Fibroblast of skin of left quadriceps (primary cell): ENCODE results near the gene TSHR.
A peak's percentile ranks its signal among the peaks of the same experiment; 100 is the strongest.
"Not testable (repeated sequence)": the region's sequence is repeated elsewhere in the genome, so short reads cannot be mapped to it uniquely, and the experiment has no call there.

Experiments used
- DNase-seq, 2 experiments: peaks; one replicate each; pipeline ENCODE4 v3.0.0-alpha.2; 2013; ENCODE audit warnings: low read depth in 2 of 2

Gene TSHR

GRCh38 chr14:80951491-80951890 is 3.9 kb upstream of the TSHR start:
- no peak for DNase-seq

DNA sequence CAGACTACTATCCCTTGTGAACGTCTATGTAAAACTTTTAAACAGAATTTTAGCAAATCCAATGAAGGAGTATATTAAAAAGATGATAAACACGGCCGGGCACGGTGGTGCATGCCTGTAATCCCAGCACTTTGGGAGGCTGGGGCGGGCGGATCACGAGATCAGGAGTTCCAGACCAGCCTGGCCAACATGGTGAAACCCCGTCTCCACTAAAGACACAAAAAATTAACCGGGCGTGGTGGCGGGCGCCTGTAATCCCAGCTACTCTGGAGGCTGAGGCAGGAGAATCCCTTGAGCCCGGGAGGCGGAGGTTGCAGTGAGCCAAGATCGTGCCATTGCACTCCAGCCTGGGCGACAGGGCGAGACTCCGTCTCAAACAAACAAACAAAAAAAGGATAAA is 2.2 kb upstream of the TSHR start:
- not testable (repeated sequence) for DNase-seq

GRCh38 chr14:80954687-80955299 is 628 bp upstream of the TSHR start:
- DNase-seq, result peak; percentile 84 to 86

- no peak for DNase-seq
These were observed 681 bp downstream of the TSHR start for GRCh38 chr14:80956102-80956501.

DNA sequence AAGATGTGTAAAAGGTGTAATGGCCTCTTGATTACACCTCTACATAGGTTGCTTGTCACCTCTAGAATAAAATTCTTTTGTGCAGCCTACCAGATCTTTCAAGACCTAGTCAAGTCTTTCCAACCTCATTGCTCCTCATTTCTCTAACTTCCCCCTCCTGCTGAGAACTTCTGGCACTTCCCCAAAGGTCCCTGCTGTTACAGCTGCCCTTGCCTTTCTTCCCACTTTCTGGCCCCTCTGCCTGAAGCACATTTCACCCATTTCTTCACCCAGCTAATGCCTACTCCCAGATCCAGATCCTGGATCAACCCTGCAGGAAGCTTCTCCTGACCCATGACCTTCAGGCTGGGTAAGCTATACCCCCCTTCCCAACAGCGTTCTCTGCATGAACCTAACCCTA is 1.5 kb downstream of the TSHR start:
- no peak for DNase-seq

DNA sequence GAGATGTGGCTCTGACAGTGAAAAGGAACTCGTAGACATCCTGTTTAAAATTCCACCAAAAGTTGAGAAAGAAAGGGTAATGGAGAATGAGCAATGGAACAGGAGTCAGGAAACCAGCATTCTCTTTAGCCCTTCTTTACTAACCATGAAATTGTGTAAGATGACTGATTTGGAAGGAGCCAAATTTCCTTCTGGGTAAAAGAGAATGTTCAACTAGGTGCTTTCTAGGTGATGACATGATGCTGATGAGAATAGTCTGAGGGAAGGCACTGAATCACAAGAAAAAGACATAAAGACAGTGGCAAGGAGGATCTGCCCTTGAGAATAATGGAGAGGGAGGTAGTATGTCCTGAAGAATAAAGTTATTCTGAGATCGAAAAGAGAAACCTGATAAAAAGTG is 2.2 kb downstream of the TSHR start:
- no peak for DNase-seq

GRCh38 chr14:80958226-80958625 is 2.8 kb downstream of the TSHR start:
- DNase-seq, result no peak

DNA sequence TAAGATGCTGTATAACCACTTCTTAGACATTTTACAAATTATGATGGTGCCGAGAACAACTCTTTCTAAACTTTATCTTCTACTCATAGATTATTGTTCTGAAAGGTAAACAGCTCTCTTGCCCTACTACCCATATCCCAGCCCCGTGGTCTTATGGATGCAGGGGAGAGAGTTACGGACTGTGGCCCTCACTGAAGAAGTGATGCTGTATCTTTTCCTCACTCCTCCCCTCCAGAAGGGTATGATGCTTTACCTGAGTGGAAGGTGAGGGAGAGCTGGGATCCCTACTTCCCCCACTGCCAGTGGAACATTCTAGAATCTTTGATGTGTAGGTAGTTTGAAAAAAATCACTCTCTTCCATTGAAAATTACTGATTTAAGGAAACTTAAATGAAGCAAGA is 3.5 kb downstream of the TSHR start:
- DNase-seq, result no peak

GRCh38 chr14:80959496-80959895 is 4.1 kb downstream of the TSHR start:
- no peak for DNase-seq

- DNase-seq, result no peak
These were observed 9.6 kb downstream of the TSHR start for GRCh38 chr14:80965037-80965436.

DNA sequence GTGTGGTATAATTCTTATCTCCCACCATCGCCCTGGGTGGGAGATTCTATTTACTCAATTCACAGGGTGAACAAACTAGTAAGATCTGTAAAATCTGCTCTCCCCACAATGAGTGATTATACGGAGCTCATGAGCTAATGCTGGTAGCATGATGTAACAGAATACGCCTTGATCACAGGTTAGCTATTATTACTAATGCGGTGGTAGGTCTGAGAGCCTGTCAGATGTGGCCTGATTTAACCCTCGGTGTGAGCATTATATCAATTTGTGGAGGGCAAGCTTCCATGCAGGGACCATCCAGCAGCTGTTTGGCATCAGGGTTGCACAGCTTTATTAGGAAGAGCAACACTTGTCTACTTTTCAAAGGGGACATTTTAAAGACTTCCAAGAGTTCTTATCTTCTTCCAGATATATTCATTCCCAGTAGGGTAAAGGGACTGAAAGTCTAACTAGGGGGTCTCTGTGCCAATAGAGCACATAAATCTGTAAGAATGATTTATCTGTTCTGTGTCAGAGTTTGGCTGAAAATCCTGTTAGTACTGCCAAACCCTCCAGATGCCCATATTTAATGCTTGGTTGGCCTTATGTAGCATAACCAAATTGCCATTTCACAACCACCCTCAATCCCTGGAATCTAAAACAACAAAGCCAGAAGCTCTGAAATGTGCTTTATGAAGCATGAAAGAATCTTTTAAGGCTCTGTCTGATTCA is 18.7 kb downstream of the TSHR start:
- peak; percentile 26 to 34 for DNase-seq

DNA sequence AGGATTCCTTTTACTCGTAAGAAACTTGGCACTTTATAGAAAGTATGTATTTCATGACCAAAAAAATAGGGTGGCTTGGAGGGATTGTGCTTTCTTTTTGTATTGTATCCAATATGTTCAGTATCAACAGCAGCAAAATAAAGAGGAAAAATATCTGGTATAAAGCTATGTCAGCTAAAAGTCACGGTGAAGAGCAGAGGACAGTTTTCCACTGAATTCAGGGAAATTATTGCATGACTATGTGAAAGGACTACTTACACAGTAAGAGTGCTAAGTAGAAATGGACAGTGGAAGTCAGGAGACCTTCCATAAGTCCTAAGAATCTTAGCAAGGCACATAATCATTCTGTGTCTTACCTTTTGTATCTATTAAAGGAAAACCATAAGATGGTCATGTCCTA is 19.3 kb downstream of the TSHR start:
- DNase-seq, result no peak

DNA sequence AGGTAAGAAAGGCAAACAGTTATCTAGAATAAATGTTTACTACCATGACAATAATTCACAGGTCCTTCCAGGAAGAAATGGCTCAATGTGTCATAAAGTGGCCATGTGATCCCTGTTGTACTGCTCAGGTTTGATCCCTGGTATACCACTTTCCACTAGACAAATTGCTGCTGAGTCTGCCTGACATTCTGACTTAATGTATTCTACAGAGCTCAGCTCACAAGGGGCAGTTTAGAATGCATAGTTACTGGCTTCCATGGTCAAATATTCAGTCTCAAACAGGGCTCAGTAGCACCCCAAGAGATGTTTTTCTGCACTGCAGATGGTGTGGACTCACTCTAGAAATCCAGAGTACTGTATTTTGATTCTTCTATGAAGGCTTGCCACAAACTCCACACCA is 21.8 kb downstream of the TSHR start:
- DNase-seq, result no peak

- no peak for DNase-seq
These were observed 23.0 kb downstream of the TSHR start for GRCh38 chr14:80978403-80978802.

GRCh38 chr14:80979951-80980350 is 24.5 kb downstream of the TSHR start:
- no peak for DNase-seq

DNA sequence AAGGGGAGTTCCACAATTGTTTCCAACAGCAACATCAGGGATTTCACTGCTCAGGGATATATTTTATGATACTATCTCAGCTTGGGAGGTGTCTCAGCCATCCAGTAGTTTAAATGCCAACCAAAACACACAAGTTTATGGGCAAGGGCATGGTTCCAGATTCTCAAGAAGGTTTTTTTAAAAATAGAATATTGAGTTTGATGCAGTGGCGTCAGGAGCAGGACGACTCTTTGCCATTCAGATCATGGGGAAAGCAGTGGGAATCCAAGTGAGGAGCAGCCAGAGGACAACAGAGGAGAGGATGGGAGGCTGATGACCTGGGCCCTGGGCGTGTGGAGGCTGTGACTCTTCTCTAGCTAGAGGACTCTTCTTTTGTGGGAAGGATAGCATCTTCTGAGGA is 25.7 kb downstream of the TSHR start:
- DNase-seq, result no peak

DNA sequence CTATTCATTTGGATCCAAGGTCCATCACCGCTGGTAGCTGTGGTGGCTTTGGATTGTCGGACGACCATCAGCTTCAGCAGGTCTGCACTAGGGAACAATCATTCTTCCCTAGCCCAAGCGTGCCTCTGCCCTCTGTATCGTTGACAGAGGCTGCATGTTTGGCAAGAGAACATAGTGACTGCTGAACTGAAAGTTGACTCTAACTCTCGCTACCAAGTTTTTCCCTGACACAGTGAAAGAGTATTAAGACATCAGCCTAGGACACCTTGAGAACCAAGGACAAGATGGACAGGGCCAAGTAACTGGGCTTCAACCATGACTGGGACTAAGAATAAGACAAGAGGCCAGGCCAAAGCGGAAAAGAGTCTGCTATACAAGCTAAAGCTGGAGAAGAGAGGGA is 26.3 kb downstream of the TSHR start:
- DNase-seq, result no peak

DNA sequence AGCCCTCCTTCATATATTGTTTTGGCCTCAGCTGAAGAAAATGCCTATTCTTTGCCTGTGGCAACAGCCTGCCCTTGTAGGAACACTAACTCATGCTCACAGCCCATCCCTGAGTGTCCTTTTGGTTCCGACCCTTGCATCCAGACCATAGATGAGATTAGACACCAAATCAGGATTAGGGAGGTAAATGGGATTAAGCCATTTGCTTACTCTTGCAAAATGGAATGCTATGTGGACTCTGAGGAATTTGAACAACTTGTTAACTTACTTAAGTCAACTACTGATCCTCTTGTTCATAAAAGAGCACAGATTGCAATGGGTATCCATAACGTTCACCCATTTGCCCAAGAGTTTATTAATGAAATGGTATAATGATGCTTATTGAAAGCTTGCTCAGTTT is 27.3 kb downstream of the TSHR start:
- no peak for DNase-seq

- peak; percentile 44 to 45 for DNase-seq
These were observed 32.0 kb downstream of the TSHR start for GRCh38 chr14:80987235-80988032.

GRCh38 chr14:80988192-80988591 is 32.8 kb downstream of the TSHR start:
- no peak for DNase-seq

DNA sequence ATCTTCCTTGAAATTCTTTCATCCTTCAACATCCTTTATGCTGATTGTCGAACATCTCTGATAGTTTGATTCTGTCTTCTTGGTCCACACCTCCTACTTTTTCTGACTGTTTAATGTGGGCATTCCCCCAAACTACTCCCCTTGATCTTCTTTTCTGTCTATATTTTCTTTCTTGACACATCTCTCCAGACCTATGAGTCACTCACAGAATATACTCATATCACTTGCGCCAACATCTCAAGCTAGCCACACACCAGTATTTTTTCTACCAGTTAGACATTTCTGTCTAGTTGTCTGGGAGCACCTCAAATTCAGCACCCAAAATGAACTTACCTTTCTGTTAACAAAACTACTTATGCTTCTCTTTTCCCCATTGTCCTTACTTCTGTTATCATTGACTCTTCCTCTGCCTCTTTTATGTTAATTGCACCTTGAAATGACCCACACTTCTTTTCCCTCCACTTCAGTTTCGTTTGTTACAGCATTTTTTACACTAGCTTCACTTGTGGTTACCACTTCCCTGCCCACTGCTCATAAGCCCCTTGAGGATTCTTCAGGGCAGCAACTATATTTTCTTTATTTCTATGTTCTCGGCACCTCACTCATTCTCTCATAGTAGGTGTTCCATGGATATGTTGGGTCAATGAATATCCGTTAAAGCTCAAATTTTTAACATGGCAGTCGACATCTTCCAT is 33.5 kb downstream of the TSHR start:
- no peak for DNase-seq

DNA sequence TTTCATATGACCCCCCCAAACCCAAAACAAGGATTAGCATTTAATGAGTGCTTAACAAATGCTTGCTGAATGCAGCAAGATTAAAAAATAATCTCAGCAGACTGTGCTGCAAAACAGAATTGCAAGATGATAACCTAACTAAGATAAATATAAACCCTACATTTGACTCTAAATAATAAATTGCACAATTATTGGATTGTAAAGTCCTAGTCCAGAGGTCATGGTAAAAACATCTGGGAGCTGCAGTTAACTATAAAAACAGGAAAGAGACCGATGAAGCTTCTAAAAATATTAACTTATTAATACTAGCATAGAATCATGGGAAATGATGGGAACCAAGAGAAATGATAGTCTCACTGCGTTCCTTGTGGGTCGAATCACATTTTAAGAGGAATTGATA is 37.2 kb downstream of the TSHR start:
- no peak for DNase-seq
